ENCODE data around the gene MAN1B1.
"Not testable (repeated sequence)": the region's sequence is repeated elsewhere in the genome, so short reads cannot be mapped to it uniquely, and the experiment has no call there.

MAN1B1 gene

DNA sequence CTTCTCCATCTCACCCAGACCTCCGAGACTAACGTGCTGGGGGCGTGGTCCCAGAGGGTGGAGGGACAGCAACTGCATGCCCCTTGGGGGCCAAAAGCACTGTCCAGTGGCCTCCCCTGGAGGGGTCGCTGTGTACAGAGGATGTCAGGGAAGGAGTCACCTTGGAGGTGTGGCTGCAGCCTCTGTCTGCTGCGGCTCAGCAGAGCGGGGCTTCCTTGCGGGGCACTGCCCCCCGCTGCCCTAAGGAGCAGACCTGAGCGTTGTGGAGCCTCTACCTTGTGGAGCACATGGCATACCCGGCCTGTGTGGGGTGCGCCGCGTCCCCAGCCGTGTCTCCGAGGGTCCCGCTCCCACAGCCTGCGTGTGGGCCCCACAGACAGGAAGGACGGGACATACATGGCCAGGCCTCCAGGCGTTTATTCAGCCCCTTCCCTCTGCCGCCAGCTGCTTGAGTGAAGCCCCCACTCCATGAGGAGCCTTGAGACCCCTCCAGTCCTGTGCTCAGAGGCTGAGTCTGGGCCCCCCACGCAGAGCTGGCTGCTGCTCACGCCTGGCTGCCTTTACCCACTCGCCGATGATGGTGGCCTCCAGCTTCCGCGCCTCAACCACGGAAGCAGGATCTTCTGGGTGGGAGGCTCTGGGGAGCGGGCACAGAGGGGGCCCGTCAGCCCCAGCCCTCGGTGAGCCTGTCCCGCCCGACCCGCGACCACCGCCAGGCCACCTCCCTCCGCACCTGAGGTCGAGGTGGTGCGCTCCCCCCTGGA is 23.5 kb downstream of the MAN1B1 start:
- no peak for DNase-seq (ENCODE audit: low read depth in 1 of 2, low spot score in 1 of 2)

DNA sequence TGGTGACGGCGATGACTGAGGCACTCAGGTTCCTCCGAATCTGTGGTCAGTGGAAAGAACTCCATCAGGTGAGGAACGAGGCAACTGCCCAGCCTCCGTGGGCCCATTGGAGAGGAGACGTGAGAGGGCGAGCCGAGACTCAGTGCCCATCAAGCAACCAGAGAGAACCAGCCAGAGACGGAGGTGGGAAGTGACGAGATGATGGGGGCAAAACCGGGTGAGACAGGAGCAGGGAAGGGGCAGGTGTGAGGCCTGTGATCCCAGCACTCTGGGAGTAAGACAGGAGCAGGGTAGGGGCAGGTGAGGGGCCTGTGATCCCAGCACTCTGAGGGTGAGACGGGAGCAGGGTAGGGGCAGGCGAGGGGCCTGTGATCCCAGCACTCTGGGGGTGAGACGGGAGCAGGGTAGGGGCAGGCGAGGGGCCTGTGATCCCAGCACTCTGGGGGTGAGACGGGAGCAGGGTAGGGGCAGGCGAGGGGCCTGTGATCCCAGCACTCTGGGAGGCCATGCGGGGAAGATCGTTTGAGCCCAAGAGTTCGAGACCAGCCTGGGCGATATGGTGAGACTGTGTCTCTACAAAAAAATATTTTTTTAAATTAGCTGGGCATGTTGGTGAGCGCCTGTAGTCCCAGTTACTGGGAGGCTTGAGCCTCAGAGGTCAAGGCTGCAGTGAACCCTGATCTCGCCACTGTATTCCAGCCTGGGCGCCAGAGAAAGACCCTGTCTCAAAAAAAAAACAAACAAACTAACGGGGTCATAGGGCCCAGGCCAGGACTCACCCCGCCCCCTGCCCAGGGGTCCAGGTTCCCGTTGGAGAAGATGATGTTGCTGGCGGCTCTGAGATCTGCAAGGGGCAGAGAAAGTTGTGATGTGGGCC is 24.4 kb downstream of the MAN1B1 start:
- no peak for DNase-seq (ENCODE audit: low read depth in 1 of 2, low spot score in 1 of 2)

DNA sequence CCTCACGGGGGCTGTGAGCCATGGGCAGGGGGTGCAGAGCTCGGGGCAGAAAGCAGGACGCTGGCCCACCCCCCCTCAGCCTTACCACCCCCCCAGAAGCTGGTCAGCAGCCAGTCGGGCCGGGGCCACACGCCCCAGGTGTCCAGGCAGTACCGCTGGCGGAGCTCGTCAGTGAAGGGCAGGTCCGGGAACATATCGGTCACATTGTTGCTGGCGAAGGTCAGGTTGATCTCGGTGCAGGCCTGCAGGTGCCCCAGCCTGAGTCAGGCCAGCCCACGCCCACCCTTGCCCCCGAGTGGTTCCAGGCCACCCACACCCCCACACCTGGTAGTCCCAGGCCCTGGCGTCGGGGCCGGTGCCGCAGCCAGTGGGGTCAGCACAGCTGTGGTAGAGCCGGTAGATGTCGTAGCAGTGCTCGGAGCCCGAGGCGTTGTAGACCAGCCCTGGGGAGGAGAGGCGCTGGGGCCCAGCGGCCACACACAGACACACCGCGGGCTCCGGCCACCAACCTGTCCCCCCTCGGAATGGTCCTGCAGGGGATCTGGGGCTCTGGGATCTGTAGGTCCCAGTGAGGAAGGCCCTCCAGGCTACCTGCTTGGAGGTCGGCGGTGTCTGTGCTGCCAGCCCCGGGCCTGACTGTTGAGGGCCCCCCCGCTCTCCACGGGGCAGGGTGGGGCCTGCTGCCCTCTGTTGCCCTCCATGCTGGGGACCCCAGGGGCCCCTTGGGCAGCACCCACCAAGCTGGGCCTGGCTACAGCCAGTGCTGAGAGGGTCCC is 25.2 kb downstream of the MAN1B1 start:
- no peak for DNase-seq (ENCODE audit: low read depth in 1 of 2, low spot score in 1 of 2)

DNA sequence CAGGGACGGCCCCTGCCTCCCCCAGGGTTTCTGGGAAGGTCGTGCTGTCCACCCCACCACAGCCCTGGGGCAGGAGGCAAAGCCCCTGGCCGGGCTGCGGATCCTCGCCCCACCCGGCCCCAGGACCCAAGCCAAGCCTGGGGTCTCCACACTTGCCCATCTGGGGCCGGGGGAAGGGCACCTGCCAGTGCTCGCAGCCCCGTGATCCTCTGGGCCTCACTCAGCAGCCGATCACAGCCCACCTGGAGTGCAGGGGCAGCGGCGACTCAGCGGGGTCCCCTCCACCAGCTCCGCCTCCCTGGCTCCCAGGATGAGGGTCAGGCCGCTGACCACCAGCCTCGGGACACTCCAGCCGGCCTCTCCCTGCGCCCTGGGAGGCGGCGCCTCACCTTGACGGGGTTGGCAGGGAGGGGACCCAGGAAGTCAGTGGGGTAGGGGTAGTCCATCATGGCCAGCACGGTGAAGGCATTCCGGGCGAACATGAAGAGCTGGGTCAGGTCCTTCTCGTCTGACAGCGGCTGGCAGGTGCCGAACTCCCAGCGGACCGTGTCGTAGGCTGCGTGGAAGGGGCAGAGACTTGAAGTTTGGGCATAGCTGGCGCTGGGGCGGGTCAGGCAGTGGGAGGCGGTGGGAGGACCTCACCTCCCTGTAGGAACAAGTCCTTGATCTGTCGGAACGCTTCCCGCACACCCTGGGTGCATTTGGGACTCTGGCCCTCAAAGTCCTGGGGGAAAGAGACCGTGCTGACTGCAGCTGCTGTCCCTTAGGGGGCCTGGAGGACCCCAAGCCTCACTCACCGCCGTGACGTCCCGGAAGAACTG is 26.0 kb downstream of the MAN1B1 start:
- DNase-seq (ENCODE audit: low read depth in 1 of 2, low spot score in 1 of 2), result no peak

DNA sequence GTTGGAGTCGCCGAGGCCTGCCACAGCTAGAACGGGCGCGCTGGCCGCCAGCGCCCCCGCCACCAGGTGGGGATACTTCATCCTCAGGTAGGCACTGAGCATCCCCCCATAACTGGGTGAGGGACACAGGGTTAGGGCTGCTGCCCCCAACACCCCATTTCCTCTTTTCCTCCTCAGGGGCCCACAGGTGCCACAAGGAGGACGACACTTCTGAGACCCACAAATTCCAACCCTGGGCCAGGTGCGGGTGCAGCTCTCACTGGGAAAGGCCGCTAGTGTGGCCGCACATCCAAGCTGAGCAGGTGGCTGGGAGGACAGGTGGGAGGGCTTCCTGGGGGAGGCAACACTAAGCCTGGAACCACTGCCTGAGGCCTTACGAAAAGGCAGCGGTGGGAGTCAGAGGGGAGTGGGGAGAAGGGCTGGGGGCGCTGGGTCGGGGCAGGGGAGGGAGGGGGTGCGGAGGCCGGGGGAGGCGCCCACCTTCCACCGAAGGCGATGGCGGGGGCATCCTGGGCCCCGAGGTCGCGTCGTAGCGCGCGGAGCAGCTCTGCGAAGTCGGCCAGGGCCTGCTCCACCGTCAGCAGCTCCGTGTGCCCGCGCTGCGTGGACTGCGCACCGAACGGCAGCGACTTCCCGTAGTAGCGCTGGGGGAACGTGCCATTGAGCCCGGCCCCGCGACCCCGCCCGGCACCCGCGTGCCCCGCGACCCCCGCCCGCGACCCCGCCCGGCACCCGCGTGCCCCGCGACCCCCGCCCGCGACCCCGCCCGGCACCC is 26.8 kb downstream of the MAN1B1 start:
- no peak for DNase-seq (ENCODE audit: low read depth in 1 of 2, low spot score in 1 of 2)

DNA sequence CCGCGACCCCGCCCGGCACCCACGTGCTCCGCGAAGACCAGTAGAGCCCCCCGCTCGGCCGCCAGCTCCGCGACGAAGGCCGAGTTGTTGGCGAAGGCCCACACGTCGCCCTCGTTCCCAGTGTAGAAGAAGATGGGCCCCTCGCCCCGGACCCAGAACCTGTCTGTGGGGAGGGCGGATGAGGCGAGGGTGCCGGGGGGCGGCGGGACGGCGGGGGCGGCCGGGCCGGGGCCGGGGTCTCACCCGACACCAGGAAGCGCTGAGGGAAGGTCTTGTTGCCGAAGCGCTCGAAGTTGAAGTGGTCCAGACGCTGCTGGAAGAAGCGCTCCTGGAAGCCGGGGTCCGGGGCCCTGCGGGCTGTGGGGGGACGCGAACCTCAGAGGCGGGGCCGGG is 27.4 kb downstream of the MAN1B1 start:
- DNase-seq (ENCODE audit: low read depth in 1 of 2, low spot score in 1 of 2), result no peak

DNA sequence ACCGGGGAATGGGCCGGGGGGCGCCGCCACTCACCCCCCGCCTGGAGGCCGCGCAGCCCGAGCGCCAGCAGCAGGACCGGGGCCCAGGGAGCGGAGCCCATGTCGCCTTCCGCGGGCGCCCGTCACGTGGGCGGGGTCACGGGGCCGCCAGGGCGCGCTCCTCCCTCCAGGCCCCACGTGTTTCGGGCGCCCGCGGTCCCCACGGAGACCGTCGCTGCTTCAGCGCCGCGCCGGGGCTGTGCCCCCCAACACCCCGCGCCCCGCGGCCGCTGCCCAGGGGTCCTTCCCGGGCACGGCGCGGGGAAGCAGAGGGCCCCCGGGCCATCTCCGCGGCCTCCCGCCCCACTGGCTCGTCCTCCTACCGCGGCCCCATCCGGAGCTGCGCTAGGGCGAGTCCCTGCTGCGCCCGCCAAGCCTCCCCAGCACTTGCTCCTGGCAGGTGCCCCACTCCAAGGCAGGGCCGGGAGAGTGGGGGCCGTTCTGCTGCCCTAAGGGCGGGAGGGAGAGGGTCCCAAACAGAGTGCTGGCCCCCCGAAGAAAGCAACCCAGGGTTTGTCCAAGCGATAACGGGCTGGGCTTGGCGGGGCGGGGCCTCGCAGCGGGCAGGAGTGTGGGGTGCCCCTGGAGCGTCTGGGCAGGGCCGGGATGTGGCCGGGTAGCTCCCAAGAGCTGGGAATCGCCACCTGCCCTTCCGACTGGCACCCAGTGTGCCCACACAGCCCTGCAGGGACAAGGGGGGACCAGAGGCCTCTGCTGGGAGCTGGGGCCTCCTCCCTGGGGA is 28.0 kb downstream of the MAN1B1 start, which contains the start of gene DPP7:
TSS of gene DPP7 (minus strand) at position 121 of the 781 bp plus-strand sequence. CDS start at position 101, 20 bp downstream.
- DNase-seq (ENCODE audit: low read depth in 1 of 2, low spot score in 1 of 2), result peak; percentile 68 to 73

DNA sequence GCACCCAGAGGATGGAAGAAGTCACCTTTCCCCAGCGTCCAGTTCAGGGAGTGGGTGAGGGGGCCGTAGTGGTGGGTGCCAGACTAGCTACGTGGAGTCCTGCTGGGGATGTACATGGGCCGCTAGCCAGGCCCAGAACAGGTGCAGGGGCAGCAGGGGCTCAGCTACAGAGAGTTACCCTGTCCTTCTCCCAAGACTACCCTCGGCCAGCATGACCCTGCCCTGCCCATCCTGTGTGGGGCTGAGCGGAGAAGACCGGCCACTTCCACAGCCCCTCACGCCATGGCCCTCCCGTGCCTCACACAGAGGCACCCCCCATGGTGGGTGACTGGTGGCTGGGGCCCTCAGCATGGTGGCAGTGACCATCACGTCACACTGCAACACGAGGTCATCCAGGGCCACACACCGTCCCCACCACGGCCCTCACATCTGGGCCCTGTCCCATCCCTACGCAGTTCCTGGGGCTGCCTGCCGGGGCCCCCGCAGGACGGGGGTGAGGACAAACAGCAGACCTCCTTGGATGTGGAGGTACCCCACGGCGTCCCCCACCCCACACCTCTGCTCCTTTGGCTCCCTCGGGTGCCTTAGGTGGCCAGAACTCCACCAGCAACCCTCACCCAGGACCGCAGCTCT is 28.7 kb downstream of the MAN1B1 start:
- no peak for DNase-seq (ENCODE audit: low read depth in 1 of 2, low spot score in 1 of 2)

DNA sequence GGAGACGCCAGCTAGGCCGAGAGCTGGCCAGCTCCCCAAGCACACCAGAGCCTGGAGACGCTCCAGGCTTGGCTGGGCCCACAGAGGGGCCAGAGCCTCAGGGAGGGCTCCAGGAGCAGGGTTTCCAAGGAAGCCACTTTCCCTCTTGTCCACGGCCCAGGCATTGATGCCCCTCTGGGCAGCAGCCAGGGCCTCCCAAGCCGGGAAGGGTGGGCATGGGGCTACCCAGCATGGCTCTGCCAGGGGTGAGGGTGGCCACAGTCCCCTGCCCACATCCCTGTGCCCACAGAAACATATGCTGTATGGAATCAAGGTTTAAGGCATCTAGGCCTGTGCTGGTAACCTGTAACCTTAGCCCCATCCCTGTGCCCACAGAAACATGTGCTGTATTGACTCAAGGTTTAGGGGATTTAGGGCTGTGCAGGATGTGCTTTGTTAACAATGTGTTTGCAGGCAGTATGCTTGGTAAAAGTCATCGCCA is 29.3 kb downstream of the MAN1B1 start:
- DNase-seq (ENCODE audit: low read depth in 1 of 2, low spot score in 1 of 2), result no peak

DNA sequence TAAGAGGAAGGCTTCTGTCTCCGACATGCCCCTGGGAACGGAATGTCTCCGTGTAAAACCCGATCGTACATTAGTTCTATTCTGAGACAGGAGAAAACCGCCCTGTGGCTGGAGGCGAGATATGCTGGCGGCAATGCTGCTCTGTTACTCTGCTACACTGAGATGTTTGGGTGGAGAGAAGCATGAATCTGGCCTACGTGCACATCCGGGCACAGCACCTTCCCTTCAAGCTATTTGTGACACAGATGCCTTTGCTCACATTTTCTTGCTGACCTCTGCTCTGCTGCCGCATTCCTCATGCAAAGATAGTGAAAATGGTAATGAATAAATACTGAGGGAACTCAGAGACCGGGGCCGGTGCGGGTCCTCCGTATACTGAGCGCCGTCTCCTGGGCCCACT is 29.9 kb downstream of the MAN1B1 start:
- no peak for DNase-seq (ENCODE audit: low read depth in 1 of 2, low spot score in 1 of 2)

DNA sequence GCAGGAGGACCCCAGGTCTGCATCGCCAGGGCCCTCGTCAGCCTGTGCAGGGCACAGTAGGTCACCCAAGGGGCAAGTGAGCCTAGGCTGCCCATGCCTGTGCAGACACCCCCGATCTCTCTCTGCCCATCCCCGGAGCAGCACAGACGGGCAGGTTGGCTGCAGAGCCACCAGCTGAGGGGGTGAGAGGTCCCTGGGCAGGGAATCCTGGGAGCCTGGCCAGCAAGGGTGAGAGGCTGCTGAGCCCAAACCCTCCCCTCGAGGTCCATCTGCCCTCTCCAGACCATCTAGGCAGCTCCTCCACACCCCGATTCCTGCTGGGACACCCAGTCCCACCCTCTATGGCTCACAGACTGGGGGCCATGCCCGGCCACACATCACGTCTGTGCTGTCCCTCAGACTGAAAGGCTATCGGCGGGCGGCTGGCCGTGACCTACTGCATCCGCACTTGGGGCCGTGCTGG is 30.5 kb downstream of the MAN1B1 start:
- no peak for DNase-seq (ENCODE audit: low read depth in 1 of 2, low spot score in 1 of 2)

DNA sequence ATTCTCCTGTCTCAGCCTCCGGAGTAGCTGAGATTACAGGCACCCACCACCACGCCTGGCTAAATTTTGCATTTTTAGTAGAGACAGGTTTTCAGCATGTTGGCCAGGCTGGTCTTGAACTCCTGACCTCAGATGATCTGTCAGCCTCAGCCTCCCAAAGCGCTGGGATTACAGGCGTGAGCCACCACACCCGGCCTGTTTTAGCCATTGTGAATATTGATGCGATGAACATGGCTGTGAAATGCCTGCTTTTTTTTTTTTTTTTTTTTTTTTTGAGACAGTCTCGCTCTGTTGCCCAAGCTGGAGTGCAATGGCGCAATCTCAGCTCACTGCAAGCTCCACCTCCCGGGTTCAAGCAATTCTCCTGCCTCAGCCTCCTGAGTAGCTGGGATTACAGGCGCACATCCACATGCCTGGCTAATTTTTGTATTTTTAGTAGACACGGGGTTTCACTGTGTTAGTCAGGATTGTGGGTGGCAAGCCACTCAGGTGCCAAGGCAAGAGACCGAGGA is 31.4 kb downstream of the MAN1B1 start:
- DNase-seq (ENCODE audit: low read depth in 1 of 2, low spot score in 1 of 2), result not testable (repeated sequence)

DNA sequence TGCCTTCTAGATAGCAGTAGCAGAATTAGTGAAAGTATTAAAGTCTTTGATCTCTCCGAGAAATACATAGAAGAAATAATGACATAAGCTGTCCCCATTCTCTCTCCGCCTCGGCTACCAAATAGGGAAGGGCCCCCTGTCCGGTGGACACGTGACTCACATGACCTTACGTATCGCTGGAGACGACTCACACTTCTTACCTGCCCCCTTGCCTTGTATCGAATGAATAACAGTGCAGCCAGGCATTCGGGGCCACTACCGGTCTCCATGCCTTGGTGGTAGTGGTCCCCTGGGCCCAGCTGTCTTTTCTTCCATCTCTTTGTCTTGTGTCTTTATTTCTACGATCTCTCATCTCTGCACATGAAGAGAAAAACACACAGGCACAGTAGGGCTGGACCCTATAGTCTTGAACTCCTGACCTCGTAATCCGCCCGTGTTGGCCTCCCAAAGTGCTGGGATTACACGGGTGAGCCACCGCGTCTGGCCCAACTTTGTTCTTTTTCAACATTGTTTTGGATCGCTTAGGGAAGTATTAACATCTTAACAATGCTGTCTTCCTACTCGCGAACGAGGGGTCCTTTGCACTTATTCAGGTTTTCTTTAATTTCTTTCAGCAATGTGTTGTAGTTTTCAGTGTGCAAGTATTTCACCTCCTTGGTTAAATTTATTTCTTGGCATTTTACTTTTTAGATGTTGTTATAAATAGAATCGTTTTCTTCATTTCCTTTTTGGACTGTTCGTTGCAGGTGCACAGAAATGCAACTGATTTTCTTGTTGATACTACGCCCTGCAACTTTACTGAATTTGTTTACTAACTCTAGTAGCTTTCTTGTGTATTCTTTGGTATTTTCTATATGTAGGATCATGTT is 35.4 kb downstream of the MAN1B1 start:
- not testable (repeated sequence) for DNase-seq (ENCODE audit: low read depth in 1 of 2, low spot score in 1 of 2)

DNA sequence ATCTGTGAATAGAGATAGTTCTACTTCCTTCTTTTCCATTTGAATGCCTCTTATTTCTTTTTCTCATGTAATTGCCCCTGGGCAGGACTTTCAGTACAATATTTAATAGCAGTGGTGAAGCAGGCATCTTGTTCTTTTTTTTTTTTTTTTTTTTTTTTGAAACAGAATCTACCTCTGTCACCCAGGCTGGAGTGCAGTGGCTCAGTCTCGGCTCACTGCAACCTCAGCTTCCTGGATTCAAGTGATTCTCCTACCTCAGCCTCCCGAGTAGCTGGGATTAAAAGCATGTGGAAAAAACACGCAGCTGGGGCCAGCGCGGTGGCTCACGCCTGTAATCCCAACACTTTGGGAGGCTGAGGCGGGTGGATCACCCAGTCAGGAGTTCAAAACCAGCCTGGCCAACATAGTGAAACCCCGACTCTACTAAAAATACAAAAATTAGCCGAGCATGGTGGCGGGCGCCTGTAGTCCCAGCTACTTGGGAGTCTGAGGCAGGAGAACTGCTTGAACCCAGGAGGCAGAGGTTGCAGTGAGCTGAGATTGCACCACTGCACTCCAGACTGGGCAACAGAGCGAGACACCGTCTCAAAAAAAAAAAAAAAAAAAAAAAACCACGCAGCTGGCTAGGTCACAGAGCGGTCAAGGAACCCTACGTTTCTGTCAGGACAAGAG is 36.1 kb downstream of the MAN1B1 start:
- DNase-seq (ENCODE audit: low read depth in 1 of 2, low spot score in 1 of 2), result not testable (repeated sequence)

DNA sequence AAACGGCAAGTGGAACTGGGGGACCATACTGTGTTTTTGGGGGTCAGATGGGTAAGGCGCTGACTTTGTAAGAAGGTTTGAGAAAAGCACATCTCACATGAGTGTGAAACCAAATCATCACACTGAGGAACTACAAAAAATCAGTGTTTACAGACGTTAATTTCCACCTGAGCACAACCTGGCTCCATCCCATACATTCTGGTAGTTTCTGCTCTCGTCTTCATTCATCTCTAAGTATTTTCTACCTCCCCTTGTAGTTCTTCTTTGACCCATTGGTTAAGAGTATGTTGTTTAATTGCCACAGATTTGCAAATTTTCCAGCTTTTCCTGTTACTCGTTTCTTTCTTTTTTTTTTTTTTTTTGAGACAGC is 36.7 kb downstream of the MAN1B1 start:
- DNase-seq (ENCODE audit: low read depth in 1 of 2, low spot score in 1 of 2), result no peak

DNA sequence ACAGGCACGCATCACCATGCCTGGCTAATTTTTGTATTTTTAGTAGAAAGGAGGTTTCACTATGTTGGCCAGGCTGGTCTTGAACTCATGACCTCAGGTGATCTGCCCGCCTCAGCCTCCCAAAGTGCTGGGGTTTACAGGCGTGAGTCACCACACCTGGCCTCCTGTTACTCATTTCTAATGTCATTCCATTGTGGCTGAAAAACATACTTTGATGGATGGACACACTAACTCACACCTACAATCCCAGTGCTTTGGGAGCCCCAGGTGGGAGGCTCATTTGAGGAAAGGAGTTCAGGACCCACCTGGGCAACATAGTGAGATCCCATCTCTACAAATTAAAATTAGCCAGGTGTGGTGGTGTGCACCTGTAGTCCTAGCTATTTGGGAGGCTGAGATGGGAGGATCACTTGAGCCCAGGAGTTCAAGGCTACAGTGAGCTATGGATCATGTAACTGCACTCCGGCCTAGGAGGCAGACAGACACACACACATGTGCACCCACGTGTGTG is 37.2 kb downstream of the MAN1B1 start:
- not testable (repeated sequence) for DNase-seq (ENCODE audit: low read depth in 1 of 2, low spot score in 1 of 2)
